SH-SY5Y (cell line): Measurements from ENCODE around the gene CUEDC2.

Experiments used
- GATA2 ChIP-seq: IDR thresholded peaks from 2 replicates; pipeline ENCODE4 v1.6.1; 2011; ENCODE audit warnings: mild to moderate bottlenecking, low read depth, low read length
- GATA3 ChIP-seq: IDR thresholded peaks from 2 replicates; pipeline ENCODE4 v1.6.1; 2011; ENCODE audit warnings: low read depth, mild to moderate bottlenecking, low read length, moderate library complexity

The CUEDC2 gene

GRCh38 chr10:102394079-102394800 lies 38.1 kb downstream of the CUEDC2 start:
- no peak for TF ChIP-seq GATA2
- TF ChIP-seq GATA3 = no peak

- TF ChIP-seq GATA2 (no peak), GATA3 (no peak)
These were observed 38.8 kb downstream of the CUEDC2 start for GRCh38 chr10:102393411-102394078.

GRCh38 chr10:102392306-102392705 lies 40.1 kb downstream of the CUEDC2 start:
- TF ChIP-seq GATA3 (no peak), GATA2 (no peak)

- TF ChIP-seq GATA2 (no peak), GATA3 (no peak)
These were observed 42.5 kb downstream of the CUEDC2 start for GRCh38 chr10:102389894-102390293.

- TF ChIP-seq GATA3 (no peak), GATA2 (no peak)
These were observed 47.6 kb downstream of the CUEDC2 start for GRCh38 chr10:102384606-102385429.

- TF ChIP-seq GATA3 (no peak), GATA2 (no peak)
These were observed 48.3 kb downstream of the CUEDC2 start for GRCh38 chr10:102384053-102384452.

- TF ChIP-seq GATA2 (no peak), GATA3 (no peak)
These were observed 49.5 kb downstream of the CUEDC2 start for GRCh38 chr10:102382871-102383270.

GRCh38 chr10:102381983-102382382 lies 50.4 kb downstream of the CUEDC2 start:
- TF ChIP-seq GATA2 (no peak), GATA3 (no peak)

GRCh38 chr10:102379383-102379782 lies 53.0 kb downstream of the CUEDC2 start:
- TF ChIP-seq GATA2 = no peak
- TF ChIP-seq GATA3 = no peak

- TF ChIP-seq GATA2 (no peak), GATA3 (no peak)
These were observed 55.5 kb downstream of the CUEDC2 start for GRCh38 chr10:102376901-102377300.

GRCh38 chr10:102375867-102376266 lies 56.5 kb downstream of the CUEDC2 start:
- no peak for TF ChIP-seq GATA3

- TF ChIP-seq GATA3 = no peak
- no peak for TF ChIP-seq GATA2
These were observed 57.1 kb downstream of the CUEDC2 start for GRCh38 chr10:102375250-102375649.
